ENCODE data around the gene ZNF439. TPM values are rescaled to one million over a fixed set of nuclear protein-coding genes. Genes with fewer than 3 reads are reported as not detected.
A peak's percentile ranks its signal among the peaks of the same experiment; 100 is the strongest.
"Not testable (repeated sequence)": the region's sequence is repeated elsewhere in the genome, so short reads cannot be mapped to it uniquely, and the experiment has no call there.

ZNF439 gene
- total RNA-seq, result 3.2 TPM
- long read RNA-seq, partial matches to known transcripts, result 0 of 4 reads
- long read RNA-seq, other reads (novel, unspliced or antisense), result 3 of 4 reads

- DNase-seq (peak; percentile 96), ATAC-seq (ENCODE audit: poor library complexity) (peak; percentile 100)
- intact Hi-C loops (cut with DNase I), result no loop called here
These were observed at the start of gene ZNF439 for GRCh38 chr19:11848594-11849469. ZNF439 (plus strand) TSS chr19:11848726; CDS start chr19:11848868, 142 bp downstream.

- ATAC-seq (ENCODE audit: poor library complexity) (no peak), DNase-seq (no peak)
- intact Hi-C loops (cut with DNase I), result loop anchor here (10.0 kb wide), 1 partner anchor 178 kb away; no protein-coding TSS in a partner anchor
These were observed 42.0 kb upstream of the ZNF439 start for GRCh38 chr19:11806354-11807098.

- DNase-seq, result no peak
- ATAC-seq (ENCODE audit: poor library complexity), result no peak
- intact Hi-C loops (cut with DNase I), result loop anchor here (10.0 kb wide), 1 partner anchor 178 kb away; no protein-coding TSS in a partner anchor
These were observed 41.5 kb upstream of the ZNF439 start for GRCh38 chr19:11807099-11807380.

GRCh38 chr19:11813703-11814028, 34.9 kb upstream of the ZNF439 start:
- intact Hi-C loops (cut with DNase I), result no loop called here
- DNase-seq (no peak), ATAC-seq (ENCODE audit: poor library complexity) (peak; percentile 29)

GRCh38 chr19:11814029-11814699, 34.4 kb upstream of the ZNF439 start, which contains the start of gene ZNF440:
ZNF440 (plus strand) TSS chr19:11814273; CDS start chr19:11814448, 175 bp downstream.
- DNase-seq, result peak; percentile 97
- intact Hi-C loops (cut with DNase I), result no loop called here

GRCh38 chr19:11814700-11815035, 33.9 kb upstream of the ZNF439 start:
- no peak for DNase-seq
- intact Hi-C loops (cut with DNase I), result no loop called here
- peak; percentile 45 for ATAC-seq (ENCODE audit: poor library complexity)

More at GRCh38 chr19:11814029-11814699, 34.4 kb upstream of the ZNF439 start, which contains the start of gene ZNF440:
- peak; percentile 100 for ATAC-seq (ENCODE audit: poor library complexity)

- intact Hi-C loops (cut with DNase I), result no loop called here
- ATAC-seq (ENCODE audit: poor library complexity) (no peak), DNase-seq (no peak)
These were observed 26.9 kb upstream of the ZNF439 start for GRCh38 chr19:11821474-11822109.

- DNase-seq; ATAC-seq (ENCODE audit: poor library complexity); intact Hi-C loops (cut with DNase I): not testable (repeated sequence)
These were observed 19.3 kb upstream of the ZNF439 start for GRCh38 chr19:11828957-11829876.

GRCh38 chr19:11832253-11832912, 16.1 kb upstream of the ZNF439 start:
- no peak for DNase-seq
- intact Hi-C loops (cut with DNase I), result no loop called here
- no peak for ATAC-seq (ENCODE audit: poor library complexity)

- DNase-seq, result no peak
- intact Hi-C loops (cut with DNase I), result no loop called here
- ATAC-seq (ENCODE audit: poor library complexity), result no peak
These were observed 15.0 kb upstream of the ZNF439 start for GRCh38 chr19:11833541-11833940.

- ATAC-seq (ENCODE audit: poor library complexity); DNase-seq; intact Hi-C loops (cut with DNase I): not testable (repeated sequence)
These were observed 12.9 kb upstream of the ZNF439 start for GRCh38 chr19:11835626-11836066.

GRCh38 chr19:11843722-11844121, 4.8 kb upstream of the ZNF439 start:
- intact Hi-C loops (cut with DNase I), result no loop called here
- no peak for ATAC-seq (ENCODE audit: poor library complexity)
- DNase-seq, result no peak

GRCh38 chr19:11847615-11848014, 911 bp upstream of the ZNF439 start:
- intact Hi-C loops (cut with DNase I); ATAC-seq (ENCODE audit: poor library complexity); DNase-seq: not testable (repeated sequence)

- DNase-seq (no peak), ATAC-seq (ENCODE audit: poor library complexity) (no peak)
- intact Hi-C loops (cut with DNase I), result no loop called here
These were observed 329 bp upstream of the ZNF439 start for GRCh38 chr19:11848200-11848593.

GRCh38 chr19:11850289-11850688, 1.8 kb downstream of the ZNF439 start:
- intact Hi-C loops (cut with DNase I); ATAC-seq (ENCODE audit: poor library complexity); DNase-seq: not testable (repeated sequence)

- intact Hi-C loops (cut with DNase I), result no loop called here
- ATAC-seq (ENCODE audit: poor library complexity), result no peak
These were observed 4.8 kb downstream of the ZNF439 start for GRCh38 chr19:11853358-11853757.

GRCh38 chr19:11856596-11857250, 8.2 kb downstream of the ZNF439 start:
- DNase-seq, result no peak
- intact Hi-C loops (cut with DNase I), result no loop called here
- ATAC-seq (ENCODE audit: poor library complexity), result no peak

More at GRCh38 chr19:11853358-11853757, 4.8 kb downstream of the ZNF439 start:
- no peak for DNase-seq

Measured in Right ventricle myocardium superior (tissue), 1 donor.